HK-2 (cell line): ENCODE data around the gene VIL1.

Experiments used
- DNase-seq: peaks from one replicate; pipeline ENCODE4 v3.0.0-alpha.2; 2018; ENCODE audit not compliant: unreplicated experiment

VIL1 gene

DNA sequence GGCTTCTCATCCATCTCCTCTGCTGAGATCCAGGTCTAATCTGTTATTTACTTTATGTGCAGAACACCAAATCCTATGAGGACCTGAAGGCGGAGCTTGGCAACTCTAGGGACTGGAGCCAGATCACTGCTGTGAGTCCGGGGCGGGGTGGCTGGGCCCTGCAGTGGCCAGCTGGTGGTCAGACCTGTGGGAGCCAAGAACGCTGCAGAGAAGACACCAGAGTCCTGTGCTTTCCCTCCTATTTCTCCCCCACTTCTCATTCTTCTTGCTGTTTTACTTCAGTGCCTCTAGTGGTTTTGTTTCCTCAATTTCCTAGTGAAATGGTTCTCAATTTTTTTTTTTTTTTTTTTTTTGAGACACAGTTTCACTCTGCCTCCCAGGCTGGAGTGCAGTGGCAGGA, 19.7 kb downstream of the VIL1 start:
- DNase-seq: no peak

DNA sequence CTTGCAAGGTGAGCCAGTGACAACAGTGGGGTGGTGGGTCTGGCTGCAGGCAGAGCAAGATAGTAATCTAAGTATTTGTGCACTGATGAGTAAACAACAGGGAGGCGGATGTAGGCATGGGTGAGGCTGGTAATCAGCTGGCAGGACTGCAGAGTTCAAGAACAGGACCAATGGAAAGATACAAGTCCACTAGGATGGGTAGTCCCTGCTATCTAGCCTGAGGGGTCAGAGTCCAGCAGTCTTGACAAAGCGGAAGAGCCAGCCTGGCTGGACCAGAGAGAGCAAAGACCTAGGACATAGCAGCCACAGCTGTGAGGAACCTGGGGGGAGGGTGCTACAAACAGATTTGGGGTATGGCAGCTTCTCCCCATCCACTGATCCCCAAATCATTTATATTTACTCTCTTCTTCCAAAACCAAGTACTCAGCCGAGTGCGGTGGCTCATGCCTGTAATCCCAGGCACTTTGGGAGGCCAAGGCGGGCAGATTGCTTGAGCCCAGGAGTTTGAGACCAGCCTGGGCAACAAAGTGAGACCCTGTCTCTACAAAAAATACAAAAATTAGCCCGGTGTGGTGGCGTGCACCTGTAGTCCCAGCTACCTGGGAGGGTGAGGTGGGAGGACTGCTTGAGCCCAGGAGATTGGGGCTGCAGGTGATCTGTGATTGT, 25.9 kb downstream of the VIL1 start:
- no peak for DNase-seq

DNA sequence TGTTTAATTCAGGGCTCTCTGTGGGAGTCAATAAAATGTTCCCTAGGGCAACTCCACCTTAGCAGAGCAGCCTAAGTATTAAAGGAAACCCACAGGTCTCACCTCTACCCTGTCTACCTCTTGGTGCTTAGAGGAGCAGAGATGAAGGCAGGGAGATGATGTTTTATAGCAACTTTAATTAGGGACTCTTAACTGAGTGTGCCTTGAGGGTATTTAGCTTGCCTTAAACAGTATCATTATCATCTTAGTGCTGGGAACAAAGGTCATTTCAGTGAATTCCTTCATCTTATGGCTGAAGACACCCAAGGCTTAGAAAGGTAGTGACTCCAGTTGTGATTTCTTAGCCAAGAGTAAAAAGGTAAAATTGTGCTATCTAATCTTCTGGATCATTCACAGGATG, 26.7 kb downstream of the VIL1 start:
- no peak for DNase-seq

DNA sequence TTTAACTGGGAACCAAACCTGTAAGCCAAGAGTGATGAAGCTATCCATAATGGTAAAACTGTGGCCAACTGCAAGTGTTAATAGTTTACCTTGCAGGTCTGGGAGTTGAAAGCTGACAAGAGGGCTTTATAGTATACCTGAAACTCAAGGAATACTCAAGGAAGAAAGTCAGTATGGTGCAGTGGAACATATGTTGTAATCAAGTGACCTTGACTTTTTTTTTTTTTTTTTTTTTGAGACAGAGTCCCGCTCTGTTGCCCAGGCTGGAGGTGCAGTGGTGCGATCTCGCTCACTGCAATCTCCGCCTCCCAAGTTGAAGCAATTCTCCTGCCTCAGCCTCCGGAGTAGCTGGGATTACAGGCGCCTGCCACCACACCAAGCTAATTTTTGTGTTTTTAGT, 27.6 kb downstream of the VIL1 start:
- no peak for DNase-seq

DNA sequence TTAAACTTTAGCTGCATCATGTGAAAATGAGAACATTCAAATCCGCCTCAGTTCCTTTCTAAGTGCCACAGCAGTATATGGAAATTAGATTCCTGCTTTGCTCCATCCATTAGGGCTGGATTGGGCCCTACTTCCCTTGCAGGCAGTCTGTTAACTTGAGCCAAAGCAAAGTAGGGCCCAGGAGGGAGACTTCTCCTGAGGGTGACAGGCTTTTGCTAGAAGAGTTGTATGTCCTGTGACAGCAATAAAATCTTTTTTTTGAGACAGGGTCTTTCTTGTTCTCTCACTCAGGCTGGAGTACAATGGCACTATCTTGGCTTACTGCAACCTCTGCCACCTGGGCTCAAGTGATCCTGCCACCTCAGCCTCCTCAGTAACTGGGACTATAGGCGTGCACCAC, 28.1 kb downstream of the VIL1 start:
- DNase-seq: no peak

DNA sequence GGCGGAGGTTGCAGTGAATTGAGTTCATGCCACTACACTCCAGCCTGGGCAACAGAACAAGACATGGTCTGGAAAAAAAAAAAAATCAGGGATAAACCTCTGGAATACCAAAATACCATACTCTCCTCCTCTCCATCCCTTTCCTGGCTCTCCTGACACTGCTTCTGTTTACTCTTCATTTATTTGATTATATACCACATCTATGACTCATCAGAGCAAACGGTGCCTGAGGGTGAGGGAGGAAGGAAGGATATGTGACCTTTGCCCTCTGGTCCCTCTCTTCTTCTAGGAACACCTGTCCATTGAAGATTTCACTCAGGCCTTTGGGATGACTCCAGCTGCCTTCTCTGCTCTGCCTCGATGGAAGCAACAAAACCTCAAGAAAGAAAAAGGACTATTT, 30.0 kb downstream of the VIL1 start:
- no peak for DNase-seq

DNA sequence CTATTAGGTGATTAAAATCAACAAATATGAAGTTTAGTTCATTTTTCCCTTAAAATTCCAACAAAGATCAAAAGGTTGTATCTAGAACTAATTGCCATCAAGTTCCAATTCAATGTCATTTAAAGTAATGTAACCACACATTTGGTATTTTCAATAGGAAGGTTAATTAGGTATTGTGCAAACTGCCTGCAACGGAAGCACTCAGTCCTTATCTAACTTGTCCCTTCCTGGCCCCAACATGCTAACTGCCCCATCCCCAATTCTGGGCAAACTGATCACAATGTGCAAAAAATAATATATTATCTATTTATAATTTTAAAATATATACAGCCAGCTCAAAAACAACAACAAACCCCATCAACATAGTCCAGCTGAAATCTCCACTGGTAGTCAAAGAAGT, 33.2 kb downstream of the VIL1 start:
- DNase-seq: no peak

DNA sequence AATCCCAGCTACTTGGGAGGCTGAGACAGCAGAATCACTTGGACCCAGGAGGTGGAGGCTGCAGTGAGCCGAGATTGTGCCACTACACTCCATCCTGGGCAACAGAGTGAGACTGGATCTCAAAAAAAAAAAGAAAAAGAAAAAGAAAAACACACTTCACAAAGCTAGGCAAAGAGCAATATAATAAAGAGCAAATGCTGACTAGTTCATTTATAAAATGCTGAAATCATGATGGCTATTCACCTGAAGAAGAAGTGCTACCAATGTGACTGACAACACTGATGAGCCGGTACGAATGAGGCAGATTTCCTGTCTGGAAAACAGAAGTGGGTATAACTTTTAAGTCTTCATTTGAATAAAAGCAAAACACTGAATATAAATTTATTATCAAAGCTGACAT, 37.9 kb downstream of the VIL1 start:
- DNase-seq: no peak

DNA sequence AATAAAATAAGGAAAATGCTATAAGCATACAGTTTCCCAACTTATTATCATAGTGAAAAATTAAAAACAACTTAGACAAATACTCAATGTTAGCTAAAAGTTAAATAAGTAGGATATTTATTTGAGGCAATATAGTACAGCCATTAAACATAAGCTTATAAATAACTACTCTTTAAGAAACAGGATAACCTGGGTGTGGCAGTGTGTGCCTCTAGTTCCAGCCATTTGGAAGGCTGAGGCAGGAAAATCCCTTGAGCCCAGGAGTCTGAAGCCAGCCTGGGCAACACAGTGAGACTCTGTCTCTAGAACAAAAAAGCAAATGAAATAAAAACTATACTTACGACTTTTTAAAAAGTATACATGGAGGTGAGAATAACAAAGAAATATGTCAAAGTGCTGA, 39.7 kb downstream of the VIL1 start:
- no peak for DNase-seq

DNA sequence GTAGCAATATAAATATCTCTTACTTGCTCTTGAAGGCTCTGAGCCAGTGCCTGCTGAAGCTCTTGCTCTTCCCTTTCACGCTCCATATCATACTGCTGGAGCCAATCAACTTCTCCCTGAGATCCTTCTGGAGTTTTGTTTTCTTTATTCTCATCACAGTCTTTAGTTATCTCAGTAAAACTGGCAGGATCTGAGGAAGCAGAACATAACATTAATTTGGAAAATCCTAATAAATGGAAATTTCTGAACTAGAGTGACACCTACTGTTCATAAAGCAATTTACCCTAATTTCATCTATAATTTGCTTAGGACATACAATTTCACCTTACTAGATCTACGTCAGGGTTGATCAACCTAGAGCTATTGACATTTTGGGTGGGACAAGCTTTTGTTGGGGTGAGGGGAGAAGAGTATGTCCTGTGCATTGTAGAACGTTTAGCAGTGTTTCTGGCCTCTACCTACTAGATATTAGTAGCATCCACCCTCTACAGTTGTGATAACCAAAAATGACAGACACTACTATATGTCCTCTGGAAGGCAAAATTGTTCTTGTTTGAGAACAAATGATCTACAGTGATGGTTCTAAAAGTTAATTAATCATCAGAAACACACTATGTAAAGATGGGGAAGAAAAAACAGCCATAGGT, 47.2 kb downstream of the VIL1 start:
- DNase-seq: no peak

DNA sequence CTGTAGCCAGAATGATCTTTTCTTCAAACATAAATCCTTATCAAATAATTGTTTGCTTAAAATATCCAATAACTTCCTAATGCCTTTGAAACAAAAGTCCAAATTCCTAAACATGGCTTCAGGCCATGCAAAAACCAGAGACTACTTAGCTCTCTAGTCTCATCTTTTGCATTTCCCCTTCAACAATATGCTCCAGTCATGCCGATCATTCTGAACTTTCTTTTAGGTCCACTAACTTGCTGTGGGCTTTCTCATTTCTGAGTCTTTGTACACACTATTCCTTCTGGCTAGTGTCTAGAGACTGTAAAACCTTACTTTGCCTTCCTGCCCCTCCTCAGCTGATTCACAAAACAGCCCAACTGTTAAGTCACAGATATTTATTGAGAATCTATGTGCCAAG, 51.5 kb downstream of the VIL1 start:
- no peak for DNase-seq

DNA sequence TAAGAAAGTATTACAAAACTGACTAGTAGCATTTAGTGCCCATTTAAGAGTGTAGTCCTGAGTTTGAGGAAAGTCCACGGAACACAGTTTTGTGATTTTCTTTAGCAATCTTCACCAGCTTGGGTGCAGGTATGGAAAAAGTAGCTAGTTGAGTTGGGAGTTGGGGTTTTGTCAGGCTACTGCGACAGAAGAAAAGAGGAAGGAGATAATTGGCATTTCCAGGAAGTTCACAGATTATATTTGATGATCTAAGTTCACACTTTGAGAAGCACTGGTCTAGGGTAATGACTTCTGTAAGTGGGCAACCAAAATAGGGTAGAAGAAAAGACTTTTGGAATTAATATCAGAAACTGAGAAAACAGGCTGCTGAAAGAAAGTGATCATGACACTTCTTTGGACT, 52.1 kb downstream of the VIL1 start:
- DNase-seq: no peak

DNA sequence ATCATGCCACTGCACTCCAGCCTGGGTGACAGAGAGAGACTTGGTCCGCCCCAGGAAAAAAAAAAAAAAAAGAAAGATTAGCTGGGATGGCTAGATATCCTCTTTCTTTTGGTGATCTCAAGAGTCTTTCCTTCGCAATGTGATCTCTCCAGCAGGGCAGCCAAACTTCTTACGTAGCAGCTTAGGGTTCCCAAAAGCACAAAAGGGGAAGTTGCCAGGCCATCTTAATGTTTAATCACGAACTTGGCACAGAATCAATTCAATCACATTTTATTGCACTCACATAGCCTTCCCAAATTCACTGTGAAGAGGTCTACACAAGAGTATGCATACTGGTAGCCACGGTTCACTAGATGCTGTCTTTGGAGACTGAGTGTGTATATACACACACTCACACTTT, 53.1 kb downstream of the VIL1 start:
- no peak for DNase-seq

DNA sequence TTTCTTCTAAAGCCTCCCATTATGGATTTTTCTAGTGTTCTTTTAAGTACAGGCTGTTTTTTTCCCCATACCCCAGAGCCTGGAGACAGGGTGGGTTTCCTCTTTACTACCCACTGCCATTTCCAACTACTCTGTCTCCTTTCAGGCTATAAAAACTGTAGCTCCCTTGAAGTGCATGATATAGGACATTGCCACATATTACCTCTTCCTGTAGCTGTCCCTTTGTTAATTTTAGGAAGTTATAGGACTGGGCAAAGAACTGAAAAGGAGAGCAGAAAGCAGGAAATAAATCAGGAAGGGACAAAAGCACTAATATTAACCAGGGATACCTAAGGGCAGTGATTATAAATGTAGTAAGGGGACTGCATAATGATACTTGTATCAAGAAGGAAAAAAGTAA, 54.1 kb downstream of the VIL1 start:
- no peak for DNase-seq

DNA sequence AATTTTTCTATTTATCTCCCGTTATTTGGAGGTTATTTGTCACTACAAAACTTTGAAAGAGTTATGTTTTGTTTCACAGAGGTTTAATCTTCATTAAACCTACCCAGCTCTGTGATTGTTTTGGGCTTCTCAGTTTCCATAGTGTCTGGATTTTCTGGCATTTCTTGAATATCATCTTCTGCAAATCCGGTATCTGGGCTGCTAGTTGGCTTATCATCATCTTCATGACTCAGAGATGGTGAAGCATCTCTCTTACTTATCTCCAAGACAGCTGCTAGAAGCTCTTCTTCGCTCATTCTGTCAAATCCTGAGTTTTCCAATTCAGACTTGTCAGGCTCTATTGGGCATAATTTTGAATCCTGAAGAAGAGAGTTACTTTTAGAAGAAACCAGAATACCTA, 55.6 kb downstream of the VIL1 start:
- DNase-seq: no peak

DNA sequence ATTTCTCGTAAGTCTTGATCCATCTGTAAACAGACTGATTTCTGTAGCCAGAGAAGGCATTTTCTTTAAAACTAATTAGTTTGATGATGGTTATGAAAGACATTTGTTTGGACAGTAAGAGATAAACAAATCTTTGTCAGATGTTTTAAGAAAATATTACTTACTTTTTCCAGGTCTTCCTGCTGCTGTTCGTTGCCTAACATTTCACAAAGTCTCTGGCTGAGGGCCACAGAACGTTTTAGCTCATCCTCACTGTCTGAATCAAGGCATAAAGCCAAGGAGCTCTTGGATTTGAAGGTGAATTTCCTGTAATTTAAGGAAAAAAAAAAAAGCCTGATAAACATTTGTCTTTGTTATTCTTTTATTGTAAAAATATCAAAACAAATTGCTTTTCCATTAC, 57.8 kb downstream of the VIL1 start:
- no peak for DNase-seq

DNA sequence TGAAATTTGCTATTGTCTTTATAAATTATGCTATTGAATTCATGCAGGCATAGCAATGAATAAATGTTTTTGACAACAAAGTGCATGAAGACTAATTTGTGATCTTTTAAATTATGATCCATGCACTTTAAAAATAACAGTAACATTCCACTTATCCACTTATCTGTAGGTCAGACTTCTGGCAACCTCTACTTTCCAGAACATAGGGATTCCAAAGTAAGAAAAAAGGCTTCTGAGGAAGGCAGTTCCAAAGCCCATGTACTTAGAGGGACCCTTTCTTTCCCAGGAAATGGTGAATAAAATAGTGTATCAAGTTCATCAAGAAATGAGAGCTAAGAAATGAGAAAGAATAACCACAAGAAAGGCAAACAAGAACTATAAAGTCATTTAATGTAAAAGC, 58.3 kb downstream of the VIL1 start:
- DNase-seq: no peak

DNA sequence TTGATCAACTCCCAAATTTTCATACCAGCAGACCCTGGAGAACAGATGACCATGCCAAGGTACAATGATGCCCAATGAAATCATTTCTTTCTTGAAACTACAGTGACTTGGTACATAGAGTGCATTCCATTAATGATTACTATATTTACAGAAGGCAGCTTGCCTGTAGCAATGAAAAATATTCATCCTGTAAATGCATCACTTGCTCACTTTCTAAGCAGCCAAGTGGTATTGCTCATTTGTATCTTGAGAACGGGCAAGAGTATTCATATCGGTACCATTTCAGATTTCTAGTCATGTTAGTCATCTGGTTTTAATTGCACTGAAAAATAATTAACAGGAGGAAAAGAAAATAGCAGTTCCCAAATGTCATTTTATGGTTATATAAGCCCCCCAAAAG, 59.6 kb downstream of the VIL1 start:
- no peak for DNase-seq

DNA sequence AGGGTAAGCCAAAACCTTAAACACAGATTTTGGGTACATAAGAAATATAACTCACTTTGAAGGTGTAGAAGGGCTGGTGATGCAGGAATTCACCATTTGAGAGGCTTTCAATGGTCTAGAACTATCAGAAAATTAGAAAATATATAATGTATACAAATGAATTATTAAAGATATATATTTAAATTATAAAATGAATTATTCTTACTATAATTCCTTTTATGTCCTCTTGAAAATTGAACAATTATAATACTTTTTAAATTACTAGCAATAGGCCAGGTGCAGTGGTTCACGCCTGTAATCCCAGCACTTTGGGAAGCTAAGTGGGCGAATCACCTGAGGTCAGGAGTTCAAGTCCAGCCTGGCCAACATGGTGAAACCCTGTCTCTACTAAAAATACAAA, 60.7 kb downstream of the VIL1 start:
- no peak for DNase-seq

DNA sequence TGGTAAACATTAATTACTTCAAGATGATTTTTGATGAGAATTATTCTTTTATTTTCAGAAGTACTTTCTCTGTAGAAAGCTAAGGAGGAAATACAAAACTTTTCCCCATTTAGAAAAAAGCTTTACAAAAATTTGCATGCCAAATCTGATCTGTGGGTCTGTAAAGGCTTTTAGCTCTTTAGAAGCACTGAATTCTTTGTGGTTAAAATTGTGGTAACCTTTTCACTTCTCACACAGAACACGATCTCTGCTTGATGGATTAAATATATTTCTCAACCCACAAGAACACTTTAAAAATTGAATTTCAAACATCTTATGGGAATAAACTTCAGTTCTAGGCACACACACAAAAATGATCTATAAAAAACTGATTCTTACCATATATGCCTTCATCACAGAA, 63.7 kb downstream of the VIL1 start:
- DNase-seq: no peak

DNA sequence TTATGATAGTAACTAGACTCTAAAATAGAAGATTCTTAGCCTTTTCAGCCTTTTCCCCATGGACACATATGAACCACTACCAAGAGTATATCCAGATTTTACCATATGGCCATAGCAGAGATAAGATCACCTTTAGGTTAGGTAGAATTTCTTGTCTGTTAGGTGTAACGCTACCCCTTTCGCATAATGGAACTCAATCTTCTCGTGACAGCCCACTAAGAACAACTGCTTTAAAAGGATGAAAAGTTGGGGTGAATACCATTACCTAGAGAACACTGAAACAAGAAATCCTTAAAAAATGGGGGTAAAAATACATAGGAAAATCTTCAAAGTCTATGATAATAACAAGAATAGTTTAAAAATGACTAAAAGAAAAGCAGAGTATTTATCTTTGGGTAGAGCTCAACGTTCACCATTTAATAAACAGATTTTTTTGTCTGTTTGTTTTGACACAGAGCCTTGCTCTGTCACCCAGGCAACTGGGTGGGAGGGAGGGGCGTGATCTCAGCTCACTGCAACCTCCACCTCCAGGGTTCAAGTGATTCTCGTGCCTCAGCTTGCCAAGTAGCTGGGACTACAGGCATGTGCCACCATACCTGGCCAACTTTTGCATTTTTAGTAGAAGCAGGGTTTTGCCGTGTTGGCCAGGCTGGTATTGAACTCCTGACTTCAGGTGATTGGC, 67.2 kb downstream of the VIL1 start:
- no peak for DNase-seq

DNA sequence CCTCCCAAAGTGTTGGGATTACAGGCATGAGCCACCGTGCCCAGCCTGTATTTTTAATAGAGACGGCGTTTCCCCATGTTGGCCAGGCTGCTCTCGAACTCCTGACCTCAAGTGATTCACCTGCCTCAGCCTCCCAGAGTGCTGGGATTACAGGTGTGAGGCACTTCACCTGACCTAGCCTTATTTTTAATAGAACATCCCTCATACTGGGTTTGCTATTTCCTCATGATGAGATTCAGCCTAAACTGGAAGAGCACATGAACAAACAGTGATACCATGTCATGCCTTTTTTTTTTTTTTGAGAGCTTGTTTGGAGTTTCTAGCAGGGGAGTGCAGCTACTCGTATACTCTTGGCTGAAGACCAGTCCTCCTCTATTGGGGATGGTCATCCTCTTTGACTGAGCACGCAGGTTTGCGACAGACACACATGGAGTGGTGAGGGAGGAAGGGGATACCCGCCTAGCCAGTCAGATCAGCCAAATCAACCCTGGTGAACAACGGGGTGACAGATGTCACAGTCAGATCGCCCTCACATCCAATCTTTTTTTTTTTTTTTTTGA, 81.7 kb downstream of the VIL1 start:
- DNase-seq: no peak

DNA sequence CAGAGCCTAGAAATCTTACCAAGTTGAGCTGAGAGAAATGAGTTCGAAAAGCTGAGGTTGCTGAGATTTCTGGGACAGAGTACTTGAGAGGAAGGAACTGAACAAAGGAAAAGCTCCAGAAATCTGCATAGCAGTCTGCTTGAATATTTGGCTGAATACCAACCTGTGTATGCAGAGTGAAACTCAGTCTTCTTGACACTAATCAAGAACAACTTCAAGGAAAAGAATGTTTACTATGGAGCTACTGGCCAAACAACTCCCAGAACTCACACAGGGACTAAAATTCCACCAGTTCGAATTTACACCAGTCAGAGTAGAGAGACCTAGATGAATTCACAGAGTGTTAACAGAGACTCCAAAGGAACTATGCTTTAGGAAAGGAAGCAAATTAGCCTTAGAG, 82.7 kb downstream of the VIL1 start:
- no peak for DNase-seq
